Prostate gland (tissue), 2 donors: Measurements from ENCODE around the gene MTARC2. TPM values are rescaled to one million over a fixed set of nuclear protein-coding genes. Genes with fewer than 3 reads are reported as not detected.
"Not testable (repeated sequence)": the region's sequence is repeated elsewhere in the genome, so short reads cannot be mapped to it uniquely, and the experiment has no call there.

ENCODE experiments used
- DNase-seq: peaks from one replicate; pipeline ENCODE4 v3.0.0-alpha.2; 2019; ENCODE audit warnings: low spot score
- H3K27ac ChIP-seq, 2 donors: fragments of 200-600 bp; sonication (generic); 2 replicates each; pipeline ENCODE4 v1.5.1; 2017 to 2019
- H3K27me3 ChIP-seq: fragments of 200-600 bp; sonication (generic); replicated peaks from 2 replicates; pipeline ENCODE4 v1.5.1; 2019; ENCODE audit not compliant: insufficient read depth
- H3K36me3 ChIP-seq, 2 donors: fragments of 200-600 bp; sonication (generic); 1 replicate in 1 of 2; 2 replicates in 1 of 2; pipeline versions ENCODE4 v1.5.1 to v1.8.1; 2017 to 2019
- H3K4me1 ChIP-seq: fragments of 200-600 bp; sonication (generic); replicated peaks from 2 replicates; pipeline ENCODE4 v1.5.1; 2019
- H3K4me3 ChIP-seq, 2 donors: fragments of 200-600 bp; sonication (generic); 2 replicates each; pipeline ENCODE4 v1.5.1; 2017 to 2019
- H3K9me3 ChIP-seq: fragments of 200-600 bp; sonication (generic); 2 replicates; pipeline ENCODE4 v1.5.1; 2017
- CTCF ChIP-seq, 4 experiments: fragments of 200-600 bp in 2 of 4; fragments of 450-650 bp in 2 of 4; sonication (generic) in 2 of 4; IDR thresholded peaks; 1 replicate in 3 of 4; 2 replicates in 1 of 4; pipeline ENCODE4 v1.5.1; 2016 to 2019; ENCODE audit warnings: antibody characterized with exemption in 4 of 4, mild to moderate bottlenecking in 2 of 4, moderate library complexity in 2 of 4
- POLR2A ChIP-seq: fragments of 450-650 bp; IDR thresholded peaks from one replicate; pipeline ENCODE4 v1.6.1; 2016; ENCODE audit warnings: antibody characterized with exemption, mild to moderate bottlenecking
- POLR2AphosphoS5 ChIP-seq: sonication (generic); formaldehyde crosslinking; IDR thresholded peaks from one replicate; pipeline ENCODE4 v1.6.1; 2017; ENCODE audit warnings: antibody characterized with exemption
- WGBS: methylation state at CpG from one replicate; pipeline ENCODE4 v1.1.5; 2018; 5-methylcytosine and 5-hydroxymethylcytosine counted together
- intact Hi-C: fragments of 100-400 bp; cut with DNase I; formaldehyde crosslinking; loops from one replicate; pipeline ENCODE4 v1.14.2; 2022
- total RNA-seq, 2 donors: library from RNA; depleted of rRNA; stranded (reverse); fragments of >200 nt; gene quantifications; one replicate each; pipeline ENCODE4 v1.1.0, GENCODE V29; 2016

Gene MTARC2
- total RNA-seq, 2 donors from 2014 or later = 22.2 to 44.4 TPM

GRCh38 chr1:220711056-220711809 is 36.9 kb upstream of the MTARC2 start:
- H3K27ac ChIP-seq = no peak overlapping the region
- TF ChIP-seq POLR2A (no peak), CTCF (IDR thresholded peaks at IDR 0.05) (no peak), POLR2AphosphoS5 (no peak)
- no peaks in the 10 kb centered on the region for H3K4me1 ChIP-seq
- 60% methylated on average over 9 of the region's 9 CpGs for WGBS
- H3K4me3 ChIP-seq = no peak overlapping the region
- H3K27me3 ChIP-seq = no peaks in the 10 kb centered on the region
- H3K36me3 ChIP-seq = no peaks in the 10 kb centered on the region
- no peaks in the 10 kb centered on the region for H3K9me3 ChIP-seq
- no peak for DNase-seq
- intact Hi-C loops = no loop called here

DNA sequence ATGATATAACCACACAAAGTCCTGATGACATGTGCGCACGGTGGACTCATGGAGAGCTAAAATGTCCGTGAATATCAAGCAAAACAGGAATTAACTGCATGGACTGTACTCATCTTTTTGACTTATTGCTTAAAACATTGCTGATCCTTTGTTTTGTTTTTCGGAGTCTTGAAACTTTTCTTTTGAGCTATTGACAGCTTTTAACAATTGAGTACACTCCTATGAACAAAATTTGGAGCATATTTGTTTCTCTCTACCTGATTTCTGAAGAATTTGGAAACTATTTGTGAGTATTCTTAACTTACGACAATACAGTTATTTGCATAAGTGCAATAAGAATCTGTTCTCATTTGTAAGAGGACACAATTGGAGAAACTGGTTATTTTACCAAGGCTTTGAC is 32.1 kb upstream of the MTARC2 start:
- H3K36me3 ChIP-seq, H3K4me3 ChIP-seq, H3K9me3 ChIP-seq, H3K4me1 ChIP-seq, H3K27me3 ChIP-seq, intact Hi-C loops, H3K27ac ChIP-seq, DNase-seq: not testable (repeated sequence)
- WGBS = 96% methylated on average over 5 of the region's 5 CpGs

- no peak overlapping the region for H3K27ac ChIP-seq
- DNase-seq = no peak
- no peaks in the 10 kb centered on the region for H3K27me3 ChIP-seq
- no peaks in the 10 kb centered on the region for H3K4me1 ChIP-seq
- H3K9me3 ChIP-seq = no peaks in the 10 kb centered on the region
- WGBS = 85% methylated on average over 20 of the region's 20 CpGs
- no peak for TF ChIP-seq POLR2AphosphoS5
- no peak for TF ChIP-seq POLR2A
- no peak for TF ChIP-seq CTCF (IDR thresholded peaks at IDR 0.05)
- H3K36me3 ChIP-seq = no peaks in the 10 kb centered on the region
- intact Hi-C loops = no loop called here
- H3K4me3 ChIP-seq = no peak overlapping the region
Observed at GRCh38 chr1:220717800-220718640, 30.1 kb upstream of the MTARC2 start.

GRCh38 chr1:220721266-220721665 is 26.9 kb upstream of the MTARC2 start:
- H3K36me3 ChIP-seq, DNase-seq, H3K27me3 ChIP-seq, H3K27ac ChIP-seq, H3K4me3 ChIP-seq, H3K9me3 ChIP-seq, H3K4me1 ChIP-seq, intact Hi-C loops: not testable (repeated sequence)
- 94% methylated on average over 7 of the region's 7 CpGs for WGBS

GRCh38 chr1:220726634-220727033 is 21.5 kb upstream of the MTARC2 start:
- Histone ChIP-seq H3K27me3 (no peaks in the 10 kb centered on the region), H3K36me3 (no peaks in the 10 kb centered on the region), H3K4me3 (no peak overlapping the region), H3K4me1 (no peaks in the 10 kb centered on the region), H3K9me3 (no peaks in the 10 kb centered on the region), H3K27ac (no peak overlapping the region)
- TF ChIP-seq CTCF (IDR thresholded peaks at IDR 0.05) = no peak
- no peak for TF ChIP-seq POLR2A
- TF ChIP-seq POLR2AphosphoS5 = no peak
- 79% methylated on average over 3 of the region's 3 CpGs for WGBS
- intact Hi-C loops = no loop called here
- no peak for DNase-seq
